SJSA1 (cell line): ENCODE measurements around the gene PCDHB14. TPM values are rescaled to one million over a fixed set of nuclear protein-coding genes. Genes with fewer than 3 reads are reported as not detected.
"Not testable (repeated sequence)": the region's sequence is repeated elsewhere in the genome, so short reads cannot be mapped to it uniquely, and the experiment has no call there.

Experiments
- DNase-seq, 2 experiments: peaks; one replicate each; pipeline ENCODE4 v3.0.0-alpha.2; 2015 to 2020; ENCODE audit warnings: low spot score in 2 of 2, low read depth in 1 of 2
- H3K27ac ChIP-seq: fragments of 250-450 bp; sonication (Bioruptor Pico); 2 replicates; pipeline ENCODE4 v1.5.1; 2020; ENCODE audit warnings: mild to moderate bottlenecking, moderate library complexity
- H3K27me3 ChIP-seq: fragments of 250-450 bp; sonication (Bioruptor Pico); replicated peaks from 2 replicates; pipeline ENCODE4 v1.5.1; 2020; ENCODE audit warnings: mild to moderate bottlenecking, moderate library complexity
- H3K36me3 ChIP-seq: fragments of 250-450 bp; sonication (Bioruptor Pico); 2 replicates; pipeline ENCODE4 v1.5.1; 2020; ENCODE audit warnings: mild to moderate bottlenecking
- H3K4me1 ChIP-seq: fragments of 250-450 bp; sonication (Bioruptor Pico); replicated peaks from 2 replicates; pipeline ENCODE4 v1.6.1; 2021; ENCODE audit warnings: mild to moderate bottlenecking
- H3K4me3 ChIP-seq: fragments of 250-450 bp; sonication (Bioruptor Pico); 2 replicates; pipeline ENCODE4 v1.5.1; 2020; ENCODE audit warnings: mild to moderate bottlenecking
- H3K9me3 ChIP-seq: fragments of 250-450 bp; sonication (Bioruptor Pico); replicated peaks from 2 replicates; pipeline ENCODE4 v1.5.1; 2020; ENCODE audit warnings: mild to moderate bottlenecking
- total RNA-seq: library from RNA; depleted of rRNA; stranded (reverse); fragments of >200 nt; shearing (Covaris generic); gene quantifications from 2 replicates; pipeline ENCODE4 v1.2.3, GENCODE V29; 2014

Gene PCDHB14
- total RNA-seq, 1 experiment from 2014 or later: 28.4 TPM

DNA sequence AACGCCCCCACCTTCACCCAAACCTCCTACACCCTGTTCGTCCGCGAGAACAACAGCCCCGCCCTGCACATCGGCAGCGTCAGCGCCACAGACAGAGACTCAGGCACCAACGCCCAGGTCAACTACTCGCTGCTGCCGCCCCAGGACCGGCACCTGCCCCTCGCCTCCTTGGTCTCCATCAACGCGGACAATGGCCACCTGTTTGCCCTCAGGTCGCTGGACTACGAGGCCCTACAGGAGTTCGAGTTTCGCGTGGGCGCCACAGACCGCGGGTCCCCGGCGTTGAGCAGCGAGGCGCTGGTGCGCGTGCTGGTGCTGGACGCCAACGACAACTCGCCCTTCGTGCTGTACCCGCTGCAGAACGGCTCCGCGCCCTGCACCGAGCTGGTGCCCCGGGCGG is 1.7 kb downstream of the PCDHB14 start:
- not testable (repeated sequence) for H3K4me3 ChIP-seq, H3K27ac ChIP-seq, H3K27me3 ChIP-seq, H3K9me3 ChIP-seq, H3K4me1 ChIP-seq, H3K36me3 ChIP-seq, DNase-seq

DNA sequence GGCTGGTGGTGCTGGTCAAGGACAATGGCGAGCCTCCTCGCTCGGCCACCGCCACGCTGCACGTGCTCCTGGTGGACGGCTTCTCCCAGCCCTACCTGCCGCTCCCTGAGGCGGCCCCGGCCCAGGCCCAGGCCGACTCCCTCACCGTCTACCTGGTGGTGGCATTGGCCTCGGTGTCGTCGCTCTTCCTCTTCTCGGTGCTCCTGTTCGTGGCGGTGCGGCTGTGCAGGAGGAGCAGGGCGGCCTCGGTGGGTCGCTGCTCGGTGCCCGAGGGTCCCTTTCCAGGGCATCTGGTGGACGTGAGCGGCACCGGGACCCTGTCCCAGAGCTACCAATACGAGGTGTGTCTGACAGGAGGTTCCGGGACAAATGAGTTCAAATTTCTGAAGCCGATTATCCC is 2.3 kb downstream of the PCDHB14 start:
- H3K36me3 ChIP-seq, H3K4me3 ChIP-seq, DNase-seq, H3K9me3 ChIP-seq, H3K27ac ChIP-seq, H3K27me3 ChIP-seq, H3K4me1 ChIP-seq: not testable (repeated sequence)

- no peak for DNase-seq
- Histone ChIP-seq H3K27ac (no peak overlapping the region), H3K36me3 (no peaks in the 10 kb centered on the region), H3K9me3 (peaks cover 18% of the 10 kb centered on the region), H3K27me3 (no peaks in the 10 kb centered on the region), H3K4me1 (no peaks in the 10 kb centered on the region), H3K4me3 (no peak overlapping the region)
Measured at GRCh38 chr5:141234109-141234667, 11.0 kb downstream of the PCDHB14 start.

DNA sequence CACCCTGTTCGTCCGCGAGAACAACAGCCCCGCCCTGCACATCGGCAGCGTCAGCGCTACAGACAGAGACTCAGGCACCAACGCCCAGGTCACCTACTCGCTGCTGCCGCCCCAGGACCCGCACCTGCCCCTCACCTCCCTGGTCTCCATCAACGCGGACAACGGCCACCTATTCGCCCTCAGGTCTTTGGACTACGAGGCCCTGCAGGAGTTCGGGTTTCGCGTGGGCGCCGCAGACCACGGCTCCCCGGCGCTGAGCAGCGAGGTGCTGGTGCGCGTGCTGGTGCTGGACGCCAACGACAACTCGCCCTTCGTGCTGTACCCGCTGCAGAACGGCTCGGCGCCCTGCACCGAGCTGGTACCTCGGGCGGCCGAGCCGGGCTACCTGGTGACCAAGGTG is 12.8 kb downstream of the PCDHB14 start:
- peaks cover 26% of the 10 kb centered on the region for H3K9me3 ChIP-seq
- H3K36me3 ChIP-seq, H3K27ac ChIP-seq, H3K4me1 ChIP-seq, H3K4me3 ChIP-seq, DNase-seq, H3K27me3 ChIP-seq: not testable (repeated sequence)

GRCh38 chr5:141236516-141237313 is 13.6 kb downstream of the PCDHB14 start:
- Histone ChIP-seq H3K27me3 (no peaks in the 10 kb centered on the region), H3K27ac (no peak overlapping the region), H3K4me1 (no peaks in the 10 kb centered on the region), H3K4me3 (no peak overlapping the region), H3K9me3 (peaks cover 29% of the 10 kb centered on the region), H3K36me3 (no peaks in the 10 kb centered on the region)
- DNase-seq: no peak

GRCh38 chr5:141241496-141241895 is 18.4 kb downstream of the PCDHB14 start:
- no peak for DNase-seq
- Histone ChIP-seq H3K27ac (no peak overlapping the region), H3K4me1 (no peaks in the 10 kb centered on the region), H3K4me3 (no peak overlapping the region), H3K27me3 (no peaks in the 10 kb centered on the region), H3K9me3 (peaks cover 22% of the 10 kb centered on the region), H3K36me3 (no peaks in the 10 kb centered on the region)

DNA sequence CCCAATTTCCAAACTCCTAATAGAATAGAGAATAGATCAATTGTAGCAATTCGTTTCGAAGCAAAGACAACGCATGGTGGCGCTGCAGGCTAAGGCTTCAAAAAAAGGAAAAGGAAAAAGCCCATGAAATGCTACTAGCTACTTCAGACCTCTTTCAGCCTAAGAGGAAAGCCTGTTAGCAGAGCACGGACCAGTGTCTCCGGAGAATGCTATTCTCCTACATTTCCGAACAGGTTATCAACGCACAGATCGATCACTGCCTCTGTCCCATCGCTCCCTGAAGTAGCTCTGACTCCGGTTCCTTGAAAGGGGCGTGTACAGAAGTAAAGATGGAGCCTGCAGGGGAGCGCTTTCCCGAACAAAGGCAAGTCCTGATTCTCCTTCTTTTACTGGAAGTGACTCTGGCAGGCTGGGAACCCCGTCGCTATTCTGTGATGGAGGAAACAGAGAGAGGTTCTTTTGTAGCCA is 22.1 kb downstream of the PCDHB14 start, which contains the start of gene PCDHB15:
Gene PCDHB15, plus strand, starts transcription at position 146 of the 468 bp plus-strand sequence. Its CDS starts 184 bp downstream, at position 330.
- DNase-seq: peak in 1 of 2 experiments; percentile 11
- Histone ChIP-seq H3K36me3 (no peaks in the 10 kb centered on the region), H3K27me3 (no peaks in the 10 kb centered on the region), H3K4me1 (no peaks in the 10 kb centered on the region), H3K9me3 (peaks cover 19% of the 10 kb centered on the region), H3K4me3 (no peak within 1 kb of the TSS), H3K27ac (no peak within 1 kb of the TSS)

- DNase-seq, H3K27me3 ChIP-seq, H3K4me1 ChIP-seq, H3K36me3 ChIP-seq, H3K27ac ChIP-seq, H3K4me3 ChIP-seq: not testable (repeated sequence)
- peaks cover 19% of the 10 kb centered on the region for H3K9me3 ChIP-seq
Measured at GRCh38 chr5:141246971-141247370, 23.8 kb downstream of the PCDHB14 start.

GRCh38 chr5:141247434-141247833 is 24.3 kb downstream of the PCDHB14 start:
- not testable (repeated sequence) for H3K27ac ChIP-seq, DNase-seq, H3K36me3 ChIP-seq, H3K4me3 ChIP-seq, H3K4me1 ChIP-seq, H3K27me3 ChIP-seq
- H3K9me3 ChIP-seq: peaks cover 21% of the 10 kb centered on the region

DNA sequence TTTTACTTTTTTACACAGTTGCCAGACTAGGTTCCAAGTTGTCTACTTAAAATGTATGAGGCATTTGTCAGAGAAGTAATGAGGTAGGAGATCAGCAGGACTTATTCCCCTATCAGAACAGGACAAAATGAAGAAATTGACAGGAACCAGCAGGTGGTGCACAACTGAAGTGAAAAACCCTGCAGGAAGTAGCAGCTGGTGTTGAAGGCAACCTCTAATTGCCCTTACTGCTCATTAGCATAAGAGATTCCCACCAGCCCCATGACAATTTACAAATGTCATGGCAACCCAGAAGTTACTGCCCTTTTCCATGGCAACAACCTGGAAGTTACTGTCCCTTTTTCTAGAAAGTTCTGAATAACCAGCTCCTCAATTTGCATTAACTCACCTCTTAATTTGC is 27.4 kb downstream of the PCDHB14 start:
- peaks cover 32% of the 10 kb centered on the region for H3K9me3 ChIP-seq
- no peaks in the 10 kb centered on the region for H3K4me1 ChIP-seq
- H3K4me3 ChIP-seq: no peak overlapping the region
- no peak for DNase-seq
- H3K36me3 ChIP-seq: no peaks in the 10 kb centered on the region
- no peaks in the 10 kb centered on the region for H3K27me3 ChIP-seq
- no peak overlapping the region for H3K27ac ChIP-seq

GRCh38 chr5:141258464-141258863 is 35.3 kb downstream of the PCDHB14 start:
- H3K27ac ChIP-seq: no peak overlapping the region

DNA sequence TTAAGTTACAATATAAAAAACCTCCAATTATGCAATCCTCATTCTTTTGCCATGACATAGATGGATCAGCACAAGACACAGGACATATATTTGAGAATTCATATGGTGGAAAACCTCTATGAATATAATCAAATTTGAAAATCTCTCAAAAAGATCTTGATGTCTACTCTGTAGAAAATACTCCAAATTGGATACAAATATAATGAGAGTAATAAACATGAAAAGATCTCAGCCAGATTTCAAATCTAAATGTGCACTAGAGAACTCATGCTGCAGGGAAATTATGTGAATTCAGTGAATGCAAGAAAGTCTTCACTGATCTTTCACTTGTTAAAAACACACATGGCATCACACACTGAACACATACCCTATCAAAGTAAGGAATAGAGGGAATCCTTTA is 35.8 kb downstream of the PCDHB14 start:
- no peak for DNase-seq
- Histone ChIP-seq H3K4me1 (no peaks in the 10 kb centered on the region), H3K9me3 (peaks cover 58% of the 10 kb centered on the region), H3K4me3 (no peak overlapping the region), H3K27me3 (no peaks in the 10 kb centered on the region), H3K36me3 (no peaks in the 10 kb centered on the region), H3K27ac (no peak overlapping the region)

More at GRCh38 chr5:141258464-141258863, 35.3 kb downstream of the PCDHB14 start:
- H3K4me3 ChIP-seq: no peak overlapping the region
- H3K27me3 ChIP-seq: no peaks in the 10 kb centered on the region
- peaks cover 57% of the 10 kb centered on the region for H3K9me3 ChIP-seq
- no peak for DNase-seq
- no peaks in the 10 kb centered on the region for H3K36me3 ChIP-seq
- no peaks in the 10 kb centered on the region for H3K4me1 ChIP-seq

GRCh38 chr5:141260458-141261237 is 37.5 kb downstream of the PCDHB14 start:
- DNase-seq: peak in 1 of 2 experiments; percentile 19
- no peaks in the 10 kb centered on the region for H3K36me3 ChIP-seq
- no peaks in the 10 kb centered on the region for H3K27me3 ChIP-seq
- peaks cover 63% of the 10 kb centered on the region for H3K9me3 ChIP-seq
- no peaks in the 10 kb centered on the region for H3K4me1 ChIP-seq
- no peak overlapping the region for H3K27ac ChIP-seq
- no peak overlapping the region for H3K4me3 ChIP-seq

GRCh38 chr5:141261238-141261546 is 38.0 kb downstream of the PCDHB14 start:
- Histone ChIP-seq H3K4me3 (no peak overlapping the region), H3K4me1 (no peaks in the 10 kb centered on the region), H3K9me3 (peaks cover 66% of the 10 kb centered on the region), H3K27ac (no peak overlapping the region), H3K27me3 (no peaks in the 10 kb centered on the region), H3K36me3 (no peaks in the 10 kb centered on the region)
- no peak for DNase-seq
